ENCODE data around the gene TBATA.

DNA sequence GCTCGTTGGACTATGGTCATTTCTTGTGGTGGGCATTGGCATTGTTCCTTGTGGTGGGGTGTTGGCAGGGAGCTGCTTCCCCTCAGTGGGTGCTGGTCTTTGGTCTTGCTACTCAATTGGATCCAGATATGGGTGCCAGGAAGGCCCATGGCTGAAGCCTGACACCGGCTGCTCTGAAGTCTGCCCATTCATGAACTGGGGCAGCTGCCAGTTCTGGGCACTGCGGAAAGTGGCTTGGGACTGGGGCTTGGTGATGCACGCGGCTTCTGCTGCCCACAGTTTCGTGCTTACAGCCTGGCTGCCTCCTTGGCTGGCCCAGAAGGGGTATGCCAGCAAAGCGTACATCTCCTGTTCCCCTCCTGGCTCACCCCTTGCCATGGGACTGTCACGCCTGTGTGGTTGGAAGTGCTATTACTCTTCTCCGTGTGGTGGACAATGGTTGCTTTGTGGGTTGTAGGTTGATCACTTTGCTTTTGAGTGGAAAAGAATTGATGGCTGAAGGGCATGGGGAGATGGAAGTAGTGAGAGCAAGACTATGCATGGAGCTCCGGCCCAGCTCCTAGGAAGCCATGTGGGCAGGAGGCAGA is 58.2 kb downstream of the TBATA start:
- no peak for TF ChIP-seq ATF2 (IDR thresholded peaks at IDR 0.05; ENCODE audit: low read length)
- TF ChIP-seq KDM1A (IDR thresholded peaks at IDR 0.05; ENCODE audit: borderline replicate concordance, low read length): no peak
- TF ChIP-seq HDAC2 (IDR thresholded peaks at IDR 0.05; ENCODE audit: borderline replicate concordance in 1 of 2, low read depth in 2 of 2, low read length in 2 of 2): no peak
- TF ChIP-seq TAF1 (IDR thresholded peaks at IDR 0.05; ENCODE audit: low read depth, low read length): no peak
- TF ChIP-seq CTCF (IDR thresholded peaks at IDR 0.05; ENCODE audit: control extremely low read depth in 1 of 3, insufficient read depth in 1 of 3, low read depth in 1 of 3, low read length in 3 of 3): no peak
- no peak for TF ChIP-seq YY1 (IDR thresholded peaks at IDR 0.05; ENCODE audit: low read depth, low read length)

Data from H1 (cell line).